ENCODE data around the gene NMB.
"Not testable (repeated sequence)": the region's sequence is repeated elsewhere in the genome, so short reads cannot be mapped to it uniquely, and the experiment has no call there.

Gene NMB

DNA sequence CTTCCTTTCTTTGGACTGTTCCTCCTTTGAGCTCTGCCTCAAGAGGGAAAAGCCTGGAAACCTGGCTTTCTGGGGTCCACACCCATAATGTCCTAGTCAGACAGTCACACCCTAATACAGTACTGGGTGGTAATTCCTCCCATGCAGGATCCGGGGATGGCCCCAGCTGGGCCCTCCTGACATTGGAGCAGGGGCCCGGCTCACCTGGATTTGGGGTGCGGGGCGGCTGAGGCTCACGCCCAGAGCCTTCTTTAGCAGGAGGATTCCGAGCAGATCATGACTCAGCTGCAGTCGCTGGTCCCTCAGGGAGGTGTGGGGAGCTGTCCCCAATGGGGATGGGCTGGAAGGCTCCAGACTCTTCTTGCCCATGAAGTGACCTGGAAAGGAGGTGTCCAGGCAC is 1.0 kb downstream of the NMB start:
- DNase-seq (ENCODE audit: low read depth, low spot score) = no peak

DNA sequence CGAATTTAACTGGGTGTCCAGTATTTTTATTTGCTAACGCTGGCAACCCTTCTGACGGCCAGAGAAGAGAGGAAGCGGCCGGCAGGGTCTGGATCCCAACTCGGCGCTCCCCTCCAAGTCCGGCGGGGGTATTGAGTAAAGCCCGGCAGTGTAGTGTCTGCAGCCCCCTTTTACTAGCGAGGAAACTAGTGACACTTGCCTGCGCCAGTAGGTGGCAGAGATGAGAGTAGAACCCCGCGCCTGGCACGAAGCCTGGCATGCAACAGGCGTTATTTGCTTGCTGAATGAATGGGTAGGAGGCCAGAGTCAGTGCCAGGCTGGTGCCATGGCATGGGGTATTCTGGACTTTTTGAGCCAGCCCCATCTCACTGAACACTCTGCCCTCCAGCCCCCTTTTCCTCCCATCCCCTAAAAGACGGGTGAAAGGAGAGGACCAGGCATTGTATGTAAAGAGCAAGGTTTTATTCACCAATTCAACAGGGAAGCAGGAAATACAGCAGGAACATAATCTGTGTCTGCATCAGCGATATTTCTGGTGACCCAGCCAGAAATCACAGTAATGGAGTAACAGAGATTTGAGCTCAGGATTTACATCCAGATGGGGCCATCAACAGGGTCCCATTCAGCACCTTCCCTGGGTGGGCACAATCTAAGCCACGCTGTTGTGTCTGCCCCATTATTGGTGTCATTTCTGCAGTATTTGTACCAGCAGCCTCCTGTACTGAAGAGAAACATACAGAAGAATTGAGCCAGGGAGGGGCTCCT is 3.1 kb downstream of the NMB start:
- DNase-seq (ENCODE audit: low read depth, low spot score) = peak; percentile 85

DNA sequence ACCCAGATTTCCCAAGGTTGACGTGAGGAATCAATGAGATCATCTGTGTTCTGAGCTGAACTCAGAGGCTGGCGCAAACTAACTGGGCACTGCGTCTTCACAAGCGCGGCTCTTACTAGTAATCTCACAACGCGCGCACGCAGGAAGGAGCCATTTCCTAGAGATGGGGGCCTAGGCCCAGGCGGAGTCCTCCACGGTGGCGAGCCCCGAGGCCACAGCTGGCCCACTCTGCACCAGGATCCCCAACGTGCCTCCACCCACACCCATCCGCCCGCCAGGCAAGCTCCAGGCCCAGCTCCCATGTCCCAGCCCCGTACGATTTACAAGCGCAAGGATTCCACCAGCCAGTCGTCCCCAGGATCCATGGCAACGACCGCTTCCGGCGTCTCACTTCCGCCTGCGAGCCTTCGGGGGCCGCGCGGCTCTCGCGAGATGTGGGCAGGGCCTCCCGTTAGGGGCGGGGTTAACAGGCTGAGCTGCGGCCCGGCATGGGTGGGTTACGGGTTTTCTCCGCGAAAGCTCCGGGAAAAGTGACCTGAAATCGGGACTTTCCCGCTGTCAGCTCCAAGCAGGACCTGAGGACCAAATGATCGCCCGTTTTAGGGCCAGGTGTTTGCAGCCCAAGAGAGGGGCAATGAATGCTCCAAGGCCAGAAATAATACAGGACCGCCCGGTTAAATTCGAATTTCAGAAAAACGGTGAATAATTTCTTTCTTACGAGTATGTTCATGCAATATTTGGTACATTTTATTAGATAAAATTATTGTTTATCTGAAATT is 3.9 kb downstream of the NMB start, which contains the start of gene WDR73:
WDR73 (minus strand) TSS at position 374 of the 779 bp plus-strand sequence; CDS start at position 365, 9 bp downstream.
- peak; percentile 95 for DNase-seq (ENCODE audit: low read depth, low spot score)

DNA sequence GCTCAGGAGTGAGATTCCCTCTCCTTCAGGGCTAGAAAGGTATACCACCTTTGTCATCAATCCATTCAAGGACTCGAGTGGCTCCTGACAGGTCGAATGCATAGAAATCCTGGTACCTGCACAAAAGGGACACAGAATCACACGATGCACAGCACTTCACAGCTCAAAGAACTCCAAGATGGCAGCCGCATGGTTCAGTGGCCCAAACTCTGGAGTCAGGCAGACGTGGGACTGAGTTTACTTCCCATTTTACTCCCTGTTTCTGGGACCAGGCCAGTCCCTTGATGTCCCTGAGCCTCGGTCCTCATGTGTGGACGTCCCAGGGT is 4.5 kb downstream of the NMB start:
- DNase-seq (ENCODE audit: low read depth, low spot score) = no peak

DNA sequence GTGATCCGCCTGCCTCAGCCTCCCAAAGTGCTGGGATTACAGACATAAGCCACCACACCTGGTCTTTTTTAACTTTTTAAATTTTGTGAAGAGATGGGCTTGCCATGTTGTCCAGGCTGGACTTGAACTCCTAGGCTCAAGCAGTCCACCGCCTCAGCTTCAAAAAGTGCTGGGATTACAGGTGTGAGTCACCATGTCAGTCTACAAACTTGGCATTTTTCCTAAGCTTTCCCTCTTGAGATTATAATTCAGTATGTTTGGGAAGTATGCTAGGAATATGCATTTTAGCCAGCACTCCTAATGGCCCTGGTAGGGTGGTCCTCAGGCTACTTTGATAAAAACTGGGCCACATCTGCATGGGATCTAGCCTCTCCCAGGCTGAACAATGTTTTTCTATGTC is 8.3 kb downstream of the NMB start:
- DNase-seq (ENCODE audit: low read depth, low spot score) = no peak

DNA sequence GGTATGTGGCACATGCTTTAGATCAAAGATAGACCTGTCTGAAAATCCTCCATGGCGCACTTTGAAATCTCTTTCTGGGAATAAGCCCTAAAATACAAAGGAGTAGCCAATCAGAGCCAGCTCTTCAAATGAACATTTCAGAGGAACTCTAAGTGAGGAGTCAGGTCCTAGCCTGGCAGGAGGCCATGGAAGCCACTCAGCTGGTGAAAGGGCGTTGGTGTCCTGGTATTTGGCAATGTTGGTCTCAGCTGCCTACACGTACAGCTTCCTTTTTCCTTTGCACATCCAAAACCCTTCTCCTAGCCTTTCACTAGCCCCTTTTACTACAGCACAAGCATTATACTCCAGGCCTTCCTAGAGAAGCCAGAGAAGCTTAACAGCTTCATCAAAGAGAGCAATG is 9.5 kb downstream of the NMB start:
- no peak for DNase-seq (ENCODE audit: low read depth, low spot score)

DNA sequence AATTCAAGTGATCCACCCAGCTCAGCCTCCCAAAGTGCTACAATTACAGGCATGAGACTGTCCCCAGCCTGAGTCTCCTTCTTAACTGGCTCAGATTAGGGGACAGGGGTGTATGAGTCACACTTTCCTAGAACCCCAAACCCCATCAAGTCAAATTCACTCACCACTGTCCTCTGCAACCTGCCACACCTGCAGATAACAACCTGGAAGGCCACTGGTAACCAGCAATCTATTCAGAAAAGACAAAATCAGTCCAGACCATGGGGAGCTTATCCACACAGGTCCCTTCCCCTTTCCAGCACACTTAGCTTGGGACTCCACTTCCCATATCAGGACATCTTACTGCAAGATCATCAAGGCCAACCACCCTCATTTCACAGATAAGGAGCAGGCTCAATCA is 10.3 kb downstream of the NMB start:
- no peak for DNase-seq (ENCODE audit: low read depth, low spot score)

DNA sequence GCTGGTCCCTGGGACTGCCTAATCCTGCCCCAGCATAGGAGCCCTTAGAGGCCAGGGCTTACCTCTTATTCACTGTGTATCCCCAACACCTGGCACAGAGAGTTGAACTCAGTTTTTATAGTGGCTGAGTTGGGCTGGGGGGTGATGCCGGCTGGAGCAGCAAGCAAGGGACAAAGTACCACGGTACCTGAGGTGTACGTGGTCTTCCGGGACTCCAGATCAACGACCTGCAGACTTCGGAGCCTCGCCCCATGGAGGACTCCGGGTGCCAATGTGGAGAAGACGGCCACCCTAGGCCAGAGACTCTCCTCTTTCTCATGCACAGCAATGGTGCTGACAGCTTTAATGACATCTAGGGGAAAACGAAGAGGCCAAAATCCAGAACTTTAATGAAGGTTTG is 12.0 kb downstream of the NMB start:
- DNase-seq (ENCODE audit: low read depth, low spot score) = no peak

DNA sequence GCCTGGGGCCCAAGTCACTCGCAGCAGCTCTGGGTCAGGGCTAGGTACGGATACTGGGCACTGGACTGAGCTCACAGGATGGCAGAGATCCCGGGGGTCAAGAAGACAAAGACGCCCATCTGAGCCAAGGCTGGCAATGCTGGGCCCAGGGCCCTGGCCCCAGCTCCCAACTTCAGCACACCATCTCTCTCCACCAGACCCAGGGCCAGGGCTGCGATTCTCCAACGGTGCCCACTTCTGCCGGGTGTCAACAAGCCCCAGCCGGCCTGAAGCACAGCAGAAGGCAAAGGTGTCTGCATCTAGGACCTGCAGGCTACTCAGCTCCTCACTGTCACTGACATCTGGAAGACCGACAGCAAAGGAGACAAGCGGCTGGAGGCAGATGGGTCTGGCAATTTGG is 12.5 kb downstream of the NMB start:
- DNase-seq (ENCODE audit: low read depth, low spot score) = no peak

DNA sequence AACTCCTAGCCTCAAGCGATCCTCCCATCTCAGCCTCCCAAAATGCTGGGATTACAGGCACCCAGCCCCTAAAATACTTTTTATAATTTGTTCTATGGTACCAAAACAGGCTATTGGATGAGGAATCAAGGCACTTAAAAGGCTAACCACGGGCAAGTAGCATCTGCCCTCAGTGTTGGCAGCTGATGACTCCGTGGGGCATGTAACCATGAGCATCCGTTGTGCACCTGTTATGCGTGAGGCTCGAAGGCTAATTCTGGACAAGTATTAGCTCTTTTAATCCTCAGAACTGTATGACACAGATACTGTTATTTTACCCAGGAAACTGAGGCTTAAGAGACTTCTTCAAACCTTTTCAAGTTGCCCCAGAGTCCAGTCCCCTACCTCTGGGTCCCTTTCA is 14.2 kb downstream of the NMB start:
- DNase-seq (ENCODE audit: low read depth, low spot score) = no peak

DNA sequence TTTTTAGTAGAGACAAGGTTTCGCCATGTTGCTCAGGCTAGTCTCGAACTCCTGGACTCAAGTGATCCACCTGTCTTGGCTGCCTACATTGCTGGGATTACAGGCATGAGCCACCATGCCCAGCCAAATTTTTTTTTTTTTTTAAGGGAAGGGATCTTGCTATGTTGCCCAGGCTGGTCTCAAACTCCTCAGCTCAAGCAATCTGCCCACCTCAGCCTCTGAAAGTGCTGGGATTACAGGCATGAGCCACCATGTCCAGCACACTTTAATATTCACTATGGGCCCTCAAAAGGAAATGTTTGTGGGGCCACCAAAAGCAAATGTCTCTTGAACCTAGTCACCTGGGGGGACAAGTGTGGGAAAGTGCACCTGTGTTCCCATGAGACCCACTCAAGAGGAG is 15.4 kb downstream of the NMB start:
- DNase-seq (ENCODE audit: low read depth, low spot score) = not testable (repeated sequence)

DNA sequence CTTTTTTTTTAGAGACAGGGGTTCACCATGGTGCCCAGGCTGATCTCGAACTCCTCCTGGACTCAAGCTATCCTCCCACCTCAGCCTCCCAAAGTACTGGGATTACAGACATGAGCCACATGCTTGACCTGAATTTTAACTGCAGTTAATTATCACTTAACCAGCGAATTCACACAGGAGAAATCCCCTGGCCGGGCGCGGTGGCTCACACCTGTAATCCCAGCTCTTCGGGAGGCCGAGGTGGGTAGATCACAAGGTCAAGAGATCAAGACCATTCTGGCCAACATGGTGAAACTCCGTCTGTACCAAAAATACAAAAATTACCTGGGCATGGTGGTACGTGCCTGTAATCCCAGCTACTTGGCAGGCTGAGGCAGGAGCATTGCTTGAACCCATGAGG is 16.1 kb downstream of the NMB start:
- DNase-seq (ENCODE audit: low read depth, low spot score) = not testable (repeated sequence)

DNA sequence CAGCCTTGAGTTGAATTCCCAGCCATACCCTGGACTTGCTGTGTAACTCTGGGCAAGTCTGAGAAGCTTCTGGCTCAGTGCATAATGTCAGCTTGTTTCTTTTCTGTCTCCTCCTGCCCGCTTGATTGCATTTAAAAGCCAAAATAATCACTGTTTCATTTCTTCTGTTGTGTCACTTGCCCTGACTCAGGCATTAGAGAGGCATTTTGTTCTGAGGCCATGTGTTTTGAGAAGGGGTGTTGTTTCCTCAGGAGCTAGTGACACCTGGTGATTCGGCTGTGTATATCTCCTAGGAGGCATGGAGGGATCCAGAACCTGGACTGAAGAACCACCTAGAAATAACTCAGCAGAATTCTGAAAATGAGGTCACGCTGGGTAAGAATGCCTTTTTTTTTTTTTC is 19.9 kb downstream of the NMB start:
- DNase-seq (ENCODE audit: low read depth, low spot score) = peak; percentile 37

DNA sequence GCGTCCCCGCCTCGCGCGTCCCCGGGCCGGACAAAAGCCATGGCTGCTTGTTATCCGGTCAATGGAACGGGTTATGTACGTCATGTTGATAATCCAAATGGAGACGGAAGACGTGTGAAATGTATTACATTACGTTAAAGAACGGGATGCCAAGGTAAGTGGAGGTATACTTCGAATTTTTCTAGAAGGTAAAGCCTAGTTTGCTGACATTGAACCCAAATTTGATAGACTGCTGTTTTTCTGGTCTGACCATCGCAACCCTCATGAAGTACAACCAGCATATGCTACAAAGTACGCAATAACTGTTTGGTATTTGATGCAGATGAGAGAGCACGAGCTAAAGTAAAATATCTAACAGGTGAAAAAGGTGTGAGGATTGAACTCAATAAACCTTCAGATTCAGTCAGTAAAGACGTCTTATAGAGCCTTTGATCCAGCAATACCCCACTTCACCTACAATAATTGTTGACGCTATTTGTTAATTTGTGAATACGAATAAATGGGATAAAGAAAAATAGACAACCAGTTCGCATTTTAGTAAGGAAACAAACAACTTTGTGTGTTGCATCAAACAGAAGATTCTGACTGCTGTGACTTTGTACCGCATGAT is 23.7 kb downstream of the NMB start:
- no peak for DNase-seq (ENCODE audit: low read depth, low spot score)

DNA sequence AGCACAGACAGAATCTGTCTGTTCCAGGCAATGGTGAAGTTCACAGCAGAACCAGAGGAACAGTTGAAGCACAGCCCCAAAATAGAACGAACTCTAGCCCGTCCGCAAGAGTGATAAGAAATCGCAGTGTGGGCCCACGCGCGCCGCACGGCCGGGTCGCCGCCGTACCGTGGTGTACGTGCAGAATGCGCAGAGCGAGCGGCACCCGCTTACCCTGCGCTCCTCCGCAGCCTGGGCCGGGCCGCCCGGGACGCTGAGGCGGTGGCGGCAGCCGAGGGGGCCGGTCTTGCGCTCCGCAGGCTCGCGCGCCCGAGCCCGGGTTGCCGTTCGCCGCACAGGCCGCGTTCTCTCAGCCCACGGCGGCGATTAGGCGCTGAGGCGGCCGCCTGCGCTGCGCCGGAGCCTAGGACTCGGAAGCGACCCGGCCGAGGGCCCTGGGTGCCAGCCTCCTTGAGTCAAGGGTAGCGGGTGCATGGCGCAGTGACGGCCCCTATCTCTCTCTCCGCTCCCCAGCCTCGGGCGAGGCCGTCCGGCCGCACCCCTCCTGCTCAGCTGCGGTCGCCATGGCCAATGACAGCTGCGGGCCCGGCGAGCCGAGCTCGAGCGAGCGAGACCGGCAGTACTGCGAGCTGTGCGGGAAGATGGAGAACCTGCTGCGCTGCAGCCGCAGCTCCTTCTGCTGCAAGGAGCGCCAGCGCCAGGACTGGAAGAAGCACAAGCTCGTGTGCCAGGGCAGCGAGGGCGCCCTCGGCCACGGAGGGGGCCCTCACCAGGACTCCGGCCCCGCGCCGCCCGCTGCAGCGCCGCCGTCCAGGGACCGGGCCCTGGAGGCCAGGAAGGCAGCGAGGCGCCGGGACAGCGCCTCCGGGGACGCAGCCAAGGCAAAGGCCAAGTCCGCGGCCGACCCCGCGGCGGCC is 24.4 kb downstream of the NMB start:
- DNase-seq (ENCODE audit: low read depth, low spot score) = peak; percentile 76

DNA sequence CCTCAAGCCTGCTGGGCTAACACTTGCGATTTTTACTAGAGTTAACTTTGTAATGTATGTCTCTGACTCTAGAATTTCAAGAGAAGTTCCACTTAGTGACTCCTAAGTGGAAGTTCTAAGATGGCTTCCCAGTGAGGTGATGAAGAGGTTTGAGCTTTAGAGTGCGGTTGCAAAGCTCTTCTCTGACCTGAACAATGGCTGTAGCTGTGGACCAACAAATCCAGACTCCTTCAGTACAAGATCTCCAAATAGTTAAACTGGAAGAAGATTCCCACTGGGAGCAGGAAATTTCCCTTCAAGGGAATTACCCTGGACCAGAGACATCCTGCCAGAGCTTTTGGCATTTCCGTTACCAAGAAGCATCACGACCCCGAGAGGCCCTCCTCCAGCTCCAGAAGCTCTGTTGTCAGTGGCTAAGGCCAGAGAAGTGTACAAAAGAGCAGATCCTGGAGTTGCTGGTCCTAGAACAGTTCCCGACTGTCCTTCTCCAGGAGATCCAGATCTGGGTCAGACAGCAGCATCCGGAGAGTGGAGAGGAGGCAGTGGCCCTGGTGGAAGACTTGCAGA is 26.2 kb downstream of the NMB start:
- DNase-seq (ENCODE audit: low read depth, low spot score) = no peak

DNA sequence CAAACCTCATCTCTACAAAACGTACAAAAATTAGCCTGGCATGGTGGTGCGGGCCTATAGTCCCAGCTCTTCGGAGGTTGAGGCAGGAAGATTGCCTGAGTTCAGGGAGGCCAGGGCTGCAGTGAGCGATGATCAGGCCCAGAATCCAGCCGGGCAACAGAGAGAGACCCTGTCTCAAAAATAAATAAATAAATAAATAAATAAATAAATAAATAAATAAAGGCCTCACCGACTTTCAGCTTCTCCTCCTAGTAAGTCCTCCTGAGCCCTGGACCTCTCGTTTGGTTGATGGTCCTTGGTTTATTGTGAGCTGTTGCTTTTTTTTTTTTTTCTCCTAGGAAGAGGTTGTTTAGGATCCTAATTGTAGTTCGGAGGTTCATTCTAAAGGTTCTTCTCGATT is 29.0 kb downstream of the NMB start:
- DNase-seq (ENCODE audit: low read depth, low spot score) = no peak

DNA sequence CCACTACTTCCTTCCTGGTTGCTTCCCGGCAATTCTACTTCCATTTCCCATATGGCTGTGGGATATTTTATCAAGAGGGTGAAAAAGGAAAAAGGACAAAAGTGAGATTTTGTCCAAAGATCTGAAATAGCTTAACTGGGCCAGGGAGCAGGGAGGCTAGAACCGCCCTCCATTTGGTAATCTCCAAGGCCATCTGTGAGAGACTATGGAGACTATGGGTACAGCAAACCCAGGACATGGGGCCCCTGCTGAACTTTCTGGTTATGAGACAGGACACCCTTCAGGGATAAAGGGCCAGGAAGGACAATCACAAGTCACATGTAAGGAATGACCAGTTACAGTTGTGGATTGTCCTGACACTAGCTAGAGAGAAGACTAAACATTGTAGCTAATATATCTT is 32.9 kb downstream of the NMB start:
- no peak for DNase-seq (ENCODE audit: low read depth, low spot score)

DNA sequence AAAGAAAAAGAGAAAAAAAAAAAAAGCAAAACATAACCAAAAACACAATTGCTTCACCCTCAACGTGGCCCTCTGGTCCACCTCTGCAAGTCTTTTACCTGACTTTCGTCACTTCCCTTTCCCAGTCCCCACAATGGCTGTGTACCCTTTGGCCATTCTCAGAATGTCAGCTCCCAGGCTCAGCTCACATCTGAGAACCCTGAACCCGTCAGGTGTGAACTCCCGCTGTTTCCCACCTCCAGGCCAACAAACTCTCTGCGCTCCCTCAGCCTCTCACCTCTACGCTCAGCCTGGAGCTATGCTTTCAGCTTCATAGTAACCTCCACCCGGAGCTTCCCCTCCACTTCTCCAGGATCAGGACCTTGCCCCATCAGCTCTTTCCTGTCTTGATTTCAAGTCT is 33.6 kb downstream of the NMB start:
- DNase-seq (ENCODE audit: low read depth, low spot score) = no peak

DNA sequence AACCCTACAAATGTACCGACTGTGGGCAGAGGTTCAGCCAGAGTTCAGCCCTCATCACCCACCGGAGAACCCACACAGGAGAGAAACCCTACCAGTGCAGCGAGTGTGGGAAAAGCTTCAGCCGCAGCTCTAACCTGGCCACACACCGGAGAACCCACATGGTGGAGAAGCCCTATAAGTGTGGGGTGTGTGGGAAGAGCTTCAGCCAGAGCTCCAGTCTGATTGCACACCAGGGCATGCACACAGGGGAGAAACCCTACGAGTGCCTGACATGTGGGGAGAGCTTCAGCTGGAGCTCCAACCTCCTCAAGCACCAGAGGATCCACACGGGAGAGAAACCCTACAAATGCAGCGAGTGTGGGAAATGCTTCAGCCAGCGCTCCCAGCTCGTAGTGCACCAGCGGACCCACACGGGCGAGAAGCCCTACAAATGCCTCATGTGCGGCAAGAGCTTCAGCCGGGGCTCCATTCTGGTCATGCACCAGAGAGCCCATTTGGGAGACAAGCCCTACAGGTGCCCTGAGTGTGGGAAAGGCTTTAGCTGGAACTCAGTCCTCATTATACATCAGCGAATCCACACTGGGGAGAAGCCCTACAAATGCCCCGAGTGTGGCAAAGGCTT is 36.5 kb downstream of the NMB start:
- no peak for DNase-seq (ENCODE audit: low read depth, low spot score)

DNA sequence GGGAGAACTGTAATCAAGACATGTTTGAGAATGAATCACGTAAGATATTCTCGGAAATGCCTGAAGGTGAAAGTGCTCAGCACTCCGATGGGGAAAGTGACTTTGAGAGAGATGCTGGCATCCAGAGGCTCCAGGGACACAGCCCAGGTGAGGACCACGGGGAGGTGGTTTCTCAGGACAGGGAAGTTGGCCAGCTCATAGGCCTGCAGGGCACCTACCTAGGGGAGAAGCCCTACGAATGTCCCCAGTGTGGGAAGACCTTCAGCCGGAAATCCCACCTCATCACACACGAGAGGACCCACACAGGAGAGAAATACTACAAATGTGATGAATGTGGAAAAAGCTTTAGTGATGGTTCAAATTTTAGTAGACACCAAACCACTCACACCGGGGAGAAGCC is 37.4 kb downstream of the NMB start:
- no peak for DNase-seq (ENCODE audit: low read depth, low spot score)
